ENCODE measurements around the gene PLD3.
A peak's percentile ranks its signal among the peaks of the same experiment; 100 is the strongest.

The PLD3 gene

GRCh38 chr19:40322271-40322610, 26.3 kb upstream of the PLD3 start:
- WGBS, 2 donors (ENCODE audit: extremely low coverage in 2 of 2, insufficient read length in 2 of 2, insufficient replicate concordance in 1 of 2): no CpG with 5 or more reads among the region's 7 CpGs
- no peak overlapping the region for H3K14ac ChIP-seq (ENCODE audit: low read length)
- peaks cover 45 to 84% of the 10 kb centered on the region in 2 donors for H3K36me3 ChIP-seq (replicated peaks in 1 of 2; ENCODE audit: control insufficient read depth in 2 of 2, insufficient read depth in 2 of 2, low read length in 2 of 2)

GRCh38 chr19:40322951-40323615, 25.4 kb upstream of the PLD3 start:
- Histone ChIP-seq H2BK15ac (ENCODE audit: low read length) (no peak overlapping the region), H3K9ac (ENCODE audit: low read depth, low read length, poor library complexity) (no peak overlapping the region), H3K4me2 (ENCODE audit: insufficient read depth, low read length, poor library complexity, severe bottlenecking) (no peak overlapping the region), H2BK120ac (ENCODE audit: low read depth, low read length) (no peak overlapping the region), H3K23ac (ENCODE audit: low read depth, low read length, poor library complexity) (peak overlapping the region; percentile 25), H3K18ac (ENCODE audit: low read length) (no peak overlapping the region), H3K4ac (ENCODE audit: low read length) (no peak overlapping the region), H3K27ac (replicated peaks; ENCODE audit: low read length) (no peak overlapping the region), H3K79me1 (ENCODE audit: low read depth, low read length) (peaks cover 7% of the 10 kb centered on the region), H2BK5ac (ENCODE audit: low read length) (no peak overlapping the region), H2BK12ac (ENCODE audit: low read length) (no peak overlapping the region), H3K9me3 (replicated peaks in 1 of 2; ENCODE audit: control insufficient read depth in 2 of 2, insufficient read depth in 1 of 2, low read depth in 1 of 2, low read length in 2 of 2) (peaks cover 0 to 2% of the 10 kb centered on the region in 2 donors), H4K91ac (ENCODE audit: low read depth, low read length, poor library complexity) (no peak overlapping the region), H3K4me3 (ENCODE audit: low read length in 2 of 2) (peak overlapping the region in 1 of 2 donors; percentile 40), H3K4me1 (ENCODE audit: control insufficient read depth in 2 of 2, insufficient read depth in 1 of 2, low read depth in 1 of 2, low read length in 2 of 2) (no peaks in the 10 kb centered on the region), H2AK5ac (ENCODE audit: low read depth, low read length) (no peak overlapping the region), H3K14ac (ENCODE audit: low read length) (no peak overlapping the region), H2AFZ (ENCODE audit: low read length) (no peak overlapping the region), H3K27me3 (ENCODE audit: control insufficient read depth in 3 of 3, insufficient read depth in 3 of 3, low read depth in 1 of 3, low read length in 3 of 3) (no peaks in the 10 kb centered on the region), H4K8ac (ENCODE audit: low read depth, low read length) (no peak overlapping the region), H3K36me3 (replicated peaks in 1 of 2; ENCODE audit: control insufficient read depth in 2 of 2, insufficient read depth in 2 of 2, low read length in 2 of 2) (peaks cover 53 to 89% of the 10 kb centered on the region in 2 donors)
- no CpG with 5 or more reads among the region's 15 CpGs for WGBS, 2 donors (ENCODE audit: extremely low coverage in 2 of 2, insufficient read length in 2 of 2, insufficient replicate concordance in 1 of 2)
- no peak for DNase-seq (ENCODE audit: low spot score)

More at GRCh38 chr19:40322271-40322610, 26.3 kb upstream of the PLD3 start:
- Histone ChIP-seq H4K91ac (ENCODE audit: low read depth, low read length, poor library complexity) (no peak overlapping the region), H3K9me3 (replicated peaks in 1 of 2; ENCODE audit: control insufficient read depth in 2 of 2, insufficient read depth in 1 of 2, low read depth in 1 of 2, low read length in 2 of 2) (peaks cover 0 to 2% of the 10 kb centered on the region in 2 donors), H3K27me3 (ENCODE audit: control insufficient read depth in 3 of 3, insufficient read depth in 3 of 3, low read depth in 1 of 3, low read length in 3 of 3) (no peaks in the 10 kb centered on the region), H3K23ac (ENCODE audit: low read depth, low read length, poor library complexity) (no peak overlapping the region), H2BK12ac (ENCODE audit: low read length) (no peak overlapping the region), H3K4me3 (ENCODE audit: low read length in 2 of 2) (no peak overlapping the region), H3K4me1 (ENCODE audit: control insufficient read depth in 2 of 2, insufficient read depth in 1 of 2, low read depth in 1 of 2, low read length in 2 of 2) (no peaks in the 10 kb centered on the region), H2BK5ac (ENCODE audit: low read length) (no peak overlapping the region), H3K4ac (ENCODE audit: low read length) (no peak overlapping the region), H2AK5ac (ENCODE audit: low read depth, low read length) (no peak overlapping the region), H2AFZ (ENCODE audit: low read length) (no peak overlapping the region), H4K8ac (ENCODE audit: low read depth, low read length) (no peak overlapping the region), H3K18ac (ENCODE audit: low read length) (no peak overlapping the region), H3K9ac (ENCODE audit: low read depth, low read length, poor library complexity) (no peak overlapping the region), H2BK15ac (ENCODE audit: low read length) (no peak overlapping the region), H3K4me2 (ENCODE audit: insufficient read depth, low read length, poor library complexity, severe bottlenecking) (no peak overlapping the region), H3K27ac (replicated peaks; ENCODE audit: low read length) (no peak overlapping the region), H3K79me1 (ENCODE audit: low read depth, low read length) (peaks cover 7% of the 10 kb centered on the region), H2BK120ac (ENCODE audit: low read depth, low read length) (no peak overlapping the region)
- no peak for DNase-seq (ENCODE audit: low spot score)

GRCh38 chr19:40323705-40324104, 24.8 kb upstream of the PLD3 start:
- no CpG with 5 or more reads among the region's 13 CpGs for WGBS, 2 donors (ENCODE audit: extremely low coverage in 2 of 2, insufficient read length in 2 of 2, insufficient replicate concordance in 1 of 2)

DNA sequence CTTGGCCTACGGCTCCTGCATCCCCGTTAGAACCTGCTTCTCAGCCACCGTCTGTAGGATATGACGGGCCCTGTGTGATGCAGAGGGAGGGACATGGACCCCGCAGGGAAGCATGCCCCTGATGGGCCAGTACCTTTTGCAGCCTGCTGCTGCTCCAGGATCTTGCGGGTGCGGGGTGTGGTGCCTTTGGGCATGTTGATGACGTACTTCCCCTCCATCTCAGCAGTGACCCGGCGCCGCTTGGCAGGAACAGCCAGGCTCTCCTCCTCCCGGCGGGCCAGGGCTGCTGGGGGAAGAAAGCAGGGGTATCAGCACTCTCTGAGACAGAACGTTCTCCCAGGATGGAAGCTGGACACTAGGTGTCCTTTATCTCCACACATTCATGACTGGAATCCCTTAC, 22.3 kb upstream of the PLD3 start:
- Histone ChIP-seq H3K4me2 (ENCODE audit: insufficient read depth, low read length, poor library complexity, severe bottlenecking) (no peak overlapping the region), H4K91ac (ENCODE audit: low read depth, low read length, poor library complexity) (no peak overlapping the region), H3K9ac (ENCODE audit: low read depth, low read length, poor library complexity) (no peak overlapping the region), H3K4me1 (ENCODE audit: control insufficient read depth in 2 of 2, insufficient read depth in 1 of 2, low read depth in 1 of 2, low read length in 2 of 2) (no peaks in the 10 kb centered on the region), H3K4ac (ENCODE audit: low read length) (peak overlapping the region; percentile 58), H2BK120ac (ENCODE audit: low read depth, low read length) (no peak overlapping the region), H3K27ac (replicated peaks; ENCODE audit: low read length) (no peak overlapping the region), H3K18ac (ENCODE audit: low read length) (no peak overlapping the region), H3K14ac (ENCODE audit: low read length) (no peak overlapping the region), H3K9me3 (replicated peaks in 1 of 2; ENCODE audit: control insufficient read depth in 2 of 2, insufficient read depth in 1 of 2, low read depth in 1 of 2, low read length in 2 of 2) (no peaks in the 10 kb centered on the region), H3K23ac (ENCODE audit: low read depth, low read length, poor library complexity) (peak overlapping the region; percentile 49), H4K8ac (ENCODE audit: low read depth, low read length) (peak overlapping the region; percentile 7), H2BK12ac (ENCODE audit: low read length) (no peak overlapping the region), H3K4me3 (ENCODE audit: low read length in 2 of 2) (no peak overlapping the region), H2AFZ (ENCODE audit: low read length) (no peak overlapping the region), H2BK5ac (ENCODE audit: low read length) (no peak overlapping the region), H2BK15ac (ENCODE audit: low read length) (no peak overlapping the region), H3K36me3 (replicated peaks in 1 of 2; ENCODE audit: control insufficient read depth in 2 of 2, insufficient read depth in 2 of 2, low read length in 2 of 2) (peaks cover 59 to 91% of the 10 kb centered on the region in 2 donors), H3K79me1 (ENCODE audit: low read depth, low read length) (peaks cover 3% of the 10 kb centered on the region), H2AK5ac (ENCODE audit: low read depth, low read length) (no peak overlapping the region), H3K27me3 (ENCODE audit: control insufficient read depth in 3 of 3, insufficient read depth in 3 of 3, low read depth in 1 of 3, low read length in 3 of 3) (no peaks in the 10 kb centered on the region)
- WGBS, 2 donors (ENCODE audit: extremely low coverage in 2 of 2, insufficient read length in 2 of 2, insufficient replicate concordance in 1 of 2): no CpG with 5 or more reads among the region's 14 CpGs
- no peak for DNase-seq (ENCODE audit: low spot score)

More at GRCh38 chr19:40323705-40324104, 24.8 kb upstream of the PLD3 start:
- no peak overlapping the region for H3K4ac ChIP-seq (ENCODE audit: low read length)
- no peak overlapping the region for H3K27ac ChIP-seq (replicated peaks; ENCODE audit: low read length)
- no peak for DNase-seq (ENCODE audit: low spot score)
- H3K23ac ChIP-seq (ENCODE audit: low read depth, low read length, poor library complexity): peak overlapping the region; percentile 25
- no peak overlapping the region for H3K14ac ChIP-seq (ENCODE audit: low read length)
- H3K79me1 ChIP-seq (ENCODE audit: low read depth, low read length): peaks cover 7% of the 10 kb centered on the region
- peaks cover 0 to 2% of the 10 kb centered on the region in 2 donors for H3K9me3 ChIP-seq (replicated peaks in 1 of 2; ENCODE audit: control insufficient read depth in 2 of 2, insufficient read depth in 1 of 2, low read depth in 1 of 2, low read length in 2 of 2)
- H2BK5ac ChIP-seq (ENCODE audit: low read length): no peak overlapping the region
- no peak overlapping the region for H2BK15ac ChIP-seq (ENCODE audit: low read length)
- no peaks in the 10 kb centered on the region for H3K4me1 ChIP-seq (ENCODE audit: control insufficient read depth in 2 of 2, insufficient read depth in 1 of 2, low read depth in 1 of 2, low read length in 2 of 2)
- H3K18ac ChIP-seq (ENCODE audit: low read length): no peak overlapping the region
- H3K36me3 ChIP-seq (replicated peaks in 1 of 2; ENCODE audit: control insufficient read depth in 2 of 2, insufficient read depth in 2 of 2, low read length in 2 of 2): peaks cover 57 to 89% of the 10 kb centered on the region in 2 donors
- H3K27me3 ChIP-seq (ENCODE audit: control insufficient read depth in 3 of 3, insufficient read depth in 3 of 3, low read depth in 1 of 3, low read length in 3 of 3): no peaks in the 10 kb centered on the region
- H3K9ac ChIP-seq (ENCODE audit: low read depth, low read length, poor library complexity): no peak overlapping the region
- H2AFZ ChIP-seq (ENCODE audit: low read length): no peak overlapping the region
- H3K4me3 ChIP-seq (ENCODE audit: low read length in 2 of 2): peak overlapping the region in 1 of 2 donors; percentile 40
- no peak overlapping the region for H2BK120ac ChIP-seq (ENCODE audit: low read depth, low read length)
- H4K8ac ChIP-seq (ENCODE audit: low read depth, low read length): no peak overlapping the region
- H2BK12ac ChIP-seq (ENCODE audit: low read length): no peak overlapping the region
- no peak overlapping the region for H2AK5ac ChIP-seq (ENCODE audit: low read depth, low read length)
- no peak overlapping the region for H3K4me2 ChIP-seq (ENCODE audit: insufficient read depth, low read length, poor library complexity, severe bottlenecking)
- no peak overlapping the region for H4K91ac ChIP-seq (ENCODE audit: low read depth, low read length, poor library complexity)
